ENCODE measurements around the gene NCR2.

GRCh38 chr6:41327177-41327576 lies 8.2 kb upstream of the NCR2 start:
- no peak for TF ChIP-seq CTCF (IDR thresholded peaks at IDR 0.05)
- TF ChIP-seq POLR2AphosphoS5 (IDR thresholded peaks at IDR 0.05; ENCODE audit: low read depth, low read length), result no peak

All from Panc1 (cell line).